ENCODE data around the gene SUN1.
"Not testable (repeated sequence)": the region's sequence is repeated elsewhere in the genome, so short reads cannot be mapped to it uniquely, and the experiment has no call there.

The SUN1 gene, protein sequence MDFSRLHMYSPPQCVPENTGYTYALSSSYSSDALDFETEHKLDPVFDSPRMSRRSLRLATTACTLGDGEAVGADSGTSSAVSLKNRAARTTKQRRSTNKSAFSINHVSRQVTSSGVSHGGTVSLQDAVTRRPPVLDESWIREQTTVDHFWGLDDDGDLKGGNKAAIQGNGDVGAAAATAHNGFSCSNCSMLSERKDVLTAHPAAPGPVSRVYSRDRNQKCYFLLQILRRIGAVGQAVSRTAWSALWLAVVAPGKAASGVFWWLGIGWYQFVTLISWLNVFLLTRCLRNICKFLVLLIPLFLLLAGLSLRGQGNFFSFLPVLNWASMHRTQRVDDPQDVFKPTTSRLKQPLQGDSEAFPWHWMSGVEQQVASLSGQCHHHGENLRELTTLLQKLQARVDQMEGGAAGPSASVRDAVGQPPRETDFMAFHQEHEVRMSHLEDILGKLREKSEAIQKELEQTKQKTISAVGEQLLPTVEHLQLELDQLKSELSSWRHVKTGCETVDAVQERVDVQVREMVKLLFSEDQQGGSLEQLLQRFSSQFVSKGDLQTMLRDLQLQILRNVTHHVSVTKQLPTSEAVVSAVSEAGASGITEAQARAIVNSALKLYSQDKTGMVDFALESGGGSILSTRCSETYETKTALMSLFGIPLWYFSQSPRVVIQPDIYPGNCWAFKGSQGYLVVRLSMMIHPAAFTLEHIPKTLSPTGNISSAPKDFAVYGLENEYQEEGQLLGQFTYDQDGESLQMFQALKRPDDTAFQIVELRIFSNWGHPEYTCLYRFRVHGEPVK

DNA sequence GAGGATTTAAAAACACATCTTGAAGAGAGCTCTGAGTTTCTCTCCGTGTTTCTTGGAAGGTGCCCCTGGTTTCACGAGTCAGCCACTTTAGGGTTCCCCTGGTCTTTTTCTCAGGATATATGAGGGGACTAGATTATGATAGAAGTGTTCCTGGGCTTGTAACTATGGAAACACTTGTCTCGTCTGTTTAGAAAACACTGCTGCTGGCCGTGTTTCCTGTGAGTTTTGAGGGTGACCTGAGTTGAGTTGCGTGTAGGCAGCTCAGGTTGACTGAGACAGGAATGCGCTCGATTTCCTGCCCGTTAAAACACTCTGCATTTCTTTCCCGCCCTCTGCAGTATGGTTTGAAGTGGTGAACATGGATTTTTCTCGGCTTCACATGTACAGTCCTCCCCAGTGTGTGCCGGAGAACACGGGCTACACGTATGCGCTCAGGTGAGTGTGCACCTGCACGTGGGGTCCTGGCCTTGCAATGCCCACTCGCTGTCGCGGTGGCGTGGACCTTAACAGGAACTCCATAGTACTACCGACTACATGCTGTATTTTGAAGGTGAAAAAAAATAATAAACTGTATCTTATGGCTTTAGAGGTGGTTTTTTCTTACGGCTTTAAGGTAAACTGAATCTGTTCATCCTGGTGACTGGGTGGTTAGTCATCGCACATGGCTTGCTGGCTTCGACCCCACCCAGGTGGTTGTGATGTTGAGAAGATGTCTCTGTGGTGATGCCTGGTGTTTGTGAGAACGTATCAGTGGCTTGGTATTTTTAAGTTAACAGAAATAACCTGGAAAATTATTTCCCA is at the start of gene SUN1:
Gene SUN1 (plus strand): TSS at position 310 of the 801 bp plus-strand sequence. CDS start 49 bp downstream, at position 359.
- no peak for DNase-seq

GRCh38 chr7:782718-783449 is 49.4 kb upstream of the SUN1 start:
- no peak for DNase-seq

DNA sequence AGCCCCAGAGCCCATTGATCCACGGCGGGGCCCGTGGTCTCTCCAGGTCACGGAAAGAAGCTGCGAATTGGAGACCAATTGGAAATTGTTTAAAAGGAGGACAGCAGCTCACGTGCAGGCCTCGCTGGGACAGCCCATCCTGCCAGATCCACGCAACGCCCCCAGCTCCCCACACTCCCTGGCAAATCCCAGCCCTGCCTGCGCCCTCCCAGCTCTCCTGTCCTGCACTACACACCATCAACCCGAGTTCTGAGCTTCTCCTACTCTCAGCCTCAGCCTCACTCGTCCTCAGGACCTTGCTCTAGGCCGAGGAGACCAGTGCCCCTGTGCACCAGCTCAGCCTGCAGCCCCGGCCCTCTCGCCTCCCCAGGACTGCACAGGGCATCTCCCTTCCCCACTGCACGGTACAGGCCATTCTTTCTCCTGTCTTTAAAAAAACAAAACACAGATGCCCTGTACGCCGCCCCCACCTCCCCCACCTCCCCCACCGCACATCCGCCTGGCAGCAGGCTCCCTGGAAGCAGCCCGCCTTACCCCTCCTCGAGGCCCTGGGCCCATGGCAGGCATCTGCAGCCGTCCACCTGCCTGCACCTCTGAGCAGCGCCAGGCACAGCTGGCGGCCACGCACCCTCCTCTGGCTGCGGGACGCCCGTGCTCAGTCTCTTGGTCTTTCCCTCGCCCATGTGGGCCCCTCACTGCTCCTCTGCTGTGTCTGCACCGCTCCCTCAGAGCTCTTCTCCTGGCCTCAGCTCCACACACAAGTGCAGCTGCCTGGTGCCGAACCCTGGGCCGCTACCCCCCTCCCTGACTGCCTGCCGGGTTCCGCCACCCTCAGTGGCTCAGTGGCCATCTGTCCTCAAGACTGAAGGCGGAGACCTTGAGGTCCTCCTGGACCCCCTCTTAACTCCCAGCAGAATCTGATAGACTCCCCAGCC is 48.5 kb upstream of the SUN1 start:
- no peak for DNase-seq

DNA sequence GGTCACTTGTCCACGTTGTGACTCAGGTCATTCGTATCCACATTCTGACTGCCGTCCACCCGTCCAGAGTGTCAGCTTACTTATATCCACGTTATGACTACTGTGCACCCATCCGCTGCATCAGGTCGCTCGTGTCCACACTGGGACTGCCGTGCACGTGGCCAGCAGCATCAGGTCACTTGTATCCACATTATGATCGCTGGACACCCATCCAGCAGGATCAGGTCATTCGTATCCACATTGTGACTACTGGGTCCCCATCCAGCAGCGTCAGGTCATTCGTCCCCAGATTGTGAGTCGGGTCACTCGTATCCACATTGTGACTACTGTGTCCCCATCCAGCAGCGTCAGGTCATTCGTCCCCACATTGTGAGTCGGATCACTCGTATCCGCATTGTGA is 47.3 kb upstream of the SUN1 start:
- no peak for DNase-seq

GRCh38 chr7:785416-785815 is 46.9 kb upstream of the SUN1 start:
- no peak for DNase-seq

DNA sequence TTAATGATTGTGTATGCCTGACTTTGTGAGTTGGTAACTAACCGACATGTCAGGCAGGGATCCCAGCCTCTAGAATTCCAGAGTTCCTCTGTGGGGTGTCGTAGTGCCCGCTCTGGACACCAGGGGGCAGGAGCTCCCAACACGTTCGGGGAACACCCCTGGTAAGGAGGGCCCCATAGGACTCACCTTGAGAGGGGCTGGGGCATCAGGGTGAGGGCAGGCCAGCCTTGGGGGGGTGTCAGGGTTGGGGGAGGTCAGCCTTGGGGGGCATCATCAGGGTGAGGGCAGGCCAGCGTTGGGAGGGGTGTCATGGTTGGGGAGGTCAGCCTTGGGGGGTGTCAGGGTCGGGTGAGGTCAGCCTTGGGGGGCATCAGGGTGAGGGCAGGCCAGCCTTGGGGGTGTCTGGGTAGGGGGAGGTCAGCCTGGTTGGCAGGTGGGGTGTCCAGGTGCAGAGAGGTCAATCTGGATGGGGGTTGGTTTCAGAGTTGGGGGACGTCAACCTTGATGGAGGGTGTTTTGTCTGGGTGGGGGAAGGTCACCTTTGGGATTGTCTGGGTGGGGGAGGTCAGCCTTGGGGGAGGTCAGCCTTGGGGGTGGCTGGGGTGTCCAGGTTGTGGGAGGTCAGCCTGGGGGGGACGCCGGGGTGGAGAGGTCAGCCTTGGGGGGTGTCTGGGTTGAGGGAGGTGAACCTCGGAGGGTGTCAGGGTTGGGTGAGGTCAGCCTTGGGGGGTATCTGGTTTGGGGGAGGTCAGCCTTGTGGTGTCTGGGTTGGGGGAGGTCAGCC is 45.6 kb upstream of the SUN1 start:
- peak; percentile 6 for DNase-seq

- no peak for DNase-seq
Observed at GRCh38 chr7:787332-788240, 44.7 kb upstream of the SUN1 start.

DNA sequence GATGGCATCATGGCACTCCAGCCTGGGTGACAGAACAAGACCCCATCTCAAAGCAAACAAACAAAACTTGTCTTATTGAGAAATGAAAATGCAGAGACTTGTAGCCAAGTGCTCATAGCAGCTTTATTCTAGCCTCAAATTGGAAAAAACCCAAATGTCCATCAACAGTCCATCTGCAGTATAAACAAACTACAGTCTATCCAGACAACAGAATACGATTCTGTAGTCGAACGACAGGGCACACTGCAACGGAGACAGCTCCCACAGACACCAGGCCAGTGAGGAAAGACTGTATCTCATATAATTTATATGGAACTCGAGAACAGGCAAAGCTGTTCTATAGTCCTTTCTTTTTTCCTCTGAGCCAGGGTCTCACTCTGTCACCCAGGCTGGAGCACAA is 40.8 kb upstream of the SUN1 start:
- DNase-seq: no peak

- DNase-seq: no peak
Observed at GRCh38 chr7:794207-794606, 38.1 kb upstream of the SUN1 start.

GRCh38 chr7:794671-795329 is 37.5 kb upstream of the SUN1 start:
- no peak for DNase-seq

DNA sequence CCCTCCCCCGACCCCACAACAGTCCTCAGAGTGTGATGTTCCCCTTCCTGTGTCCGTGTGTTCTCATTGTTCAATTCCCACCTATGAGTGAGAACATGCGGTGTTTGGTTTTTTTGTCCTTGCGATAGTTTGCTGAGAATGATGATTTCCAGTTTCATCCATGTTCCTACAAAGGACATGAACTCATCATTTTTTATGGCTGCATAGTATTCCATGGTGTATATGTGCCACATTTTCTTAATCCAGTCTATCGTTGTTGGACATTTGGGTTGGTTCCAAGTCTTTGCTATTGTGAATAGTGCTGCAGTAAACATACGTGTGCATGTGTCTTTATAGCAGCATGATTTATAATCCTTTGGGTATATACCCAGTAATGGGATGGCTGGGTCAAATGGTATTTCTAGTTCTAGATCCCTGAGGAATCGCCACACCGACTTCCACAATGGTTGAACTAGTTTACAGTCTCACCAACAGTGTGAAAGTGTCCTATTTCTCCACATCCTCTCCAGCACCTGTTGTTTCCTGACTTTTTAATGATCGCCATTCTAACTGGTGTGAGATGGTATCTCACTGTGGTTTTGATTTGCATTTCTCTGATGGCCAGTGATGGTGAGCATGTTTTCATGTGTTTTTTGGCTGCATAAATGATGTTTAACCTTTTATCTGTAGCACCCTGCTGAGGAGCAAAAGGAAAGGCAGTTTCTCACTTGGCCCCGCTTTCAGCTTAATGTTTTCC is 35.7 kb upstream of the SUN1 start:
- not testable (repeated sequence) for DNase-seq

DNA sequence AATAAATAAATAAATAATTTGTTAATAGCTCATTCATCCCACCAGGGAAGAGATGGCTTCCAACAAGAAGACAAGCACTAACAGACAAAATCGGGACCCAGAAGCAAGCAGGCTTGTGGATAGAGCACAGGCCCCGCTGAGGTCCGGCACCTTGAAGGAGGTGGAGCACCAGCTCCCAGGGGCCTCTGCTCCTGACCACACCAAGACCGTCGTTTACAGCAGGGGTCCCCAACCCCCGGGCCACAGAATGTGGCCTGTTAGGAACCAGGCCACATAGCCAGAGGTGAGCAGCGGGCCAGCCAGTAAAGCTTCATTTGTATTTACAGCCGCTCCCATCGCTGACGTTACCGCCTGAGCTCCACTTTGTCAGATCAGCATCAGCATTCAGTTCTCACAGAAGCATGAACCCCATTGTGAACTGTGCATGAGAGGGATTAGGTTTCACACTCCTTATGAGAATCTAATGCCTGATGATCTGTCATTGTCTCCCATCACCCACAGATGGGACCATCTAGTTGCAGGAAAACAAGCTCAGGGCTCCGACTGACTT is 33.3 kb upstream of the SUN1 start:
- DNase-seq: no peak

DNA sequence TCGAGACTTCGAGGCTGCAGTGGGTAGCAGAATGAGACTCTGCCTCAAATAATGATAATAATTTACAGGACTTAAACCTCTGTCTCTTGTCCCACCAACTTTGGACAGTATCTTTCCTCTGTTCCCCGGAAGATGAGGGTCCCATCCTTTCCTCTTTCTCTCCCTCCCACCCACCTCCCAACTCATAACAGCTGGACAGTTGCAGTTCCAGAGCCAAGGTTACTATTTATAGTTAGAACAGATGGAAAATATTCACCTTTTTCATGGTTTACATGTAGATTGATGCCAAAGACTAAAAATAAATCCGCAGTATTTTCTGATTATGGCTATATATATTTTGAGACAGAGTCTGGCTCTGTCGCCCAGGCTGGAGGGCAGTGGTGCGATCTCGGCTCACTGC is 31.6 kb upstream of the SUN1 start:
- DNase-seq: no peak

DNA sequence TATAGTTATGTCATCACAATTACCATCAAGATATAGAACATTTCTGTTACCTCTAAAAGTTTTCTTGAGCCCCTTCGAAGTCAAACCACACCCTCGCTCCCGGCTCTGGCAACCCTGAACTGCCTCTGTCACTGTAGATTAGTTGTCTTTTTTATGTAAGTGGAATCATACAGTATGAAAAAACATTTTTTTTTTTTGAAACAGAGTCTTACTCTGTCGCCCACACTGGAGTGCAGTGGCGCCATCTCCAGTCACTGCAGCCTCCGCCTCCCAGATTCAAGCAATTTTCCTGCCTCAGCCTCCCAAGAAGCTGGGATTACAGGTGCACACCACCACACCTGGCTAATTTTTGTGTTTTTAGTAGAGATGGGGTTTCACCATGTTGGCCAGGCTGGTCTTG is 30.9 kb upstream of the SUN1 start:
- not testable (repeated sequence) for DNase-seq

DNA sequence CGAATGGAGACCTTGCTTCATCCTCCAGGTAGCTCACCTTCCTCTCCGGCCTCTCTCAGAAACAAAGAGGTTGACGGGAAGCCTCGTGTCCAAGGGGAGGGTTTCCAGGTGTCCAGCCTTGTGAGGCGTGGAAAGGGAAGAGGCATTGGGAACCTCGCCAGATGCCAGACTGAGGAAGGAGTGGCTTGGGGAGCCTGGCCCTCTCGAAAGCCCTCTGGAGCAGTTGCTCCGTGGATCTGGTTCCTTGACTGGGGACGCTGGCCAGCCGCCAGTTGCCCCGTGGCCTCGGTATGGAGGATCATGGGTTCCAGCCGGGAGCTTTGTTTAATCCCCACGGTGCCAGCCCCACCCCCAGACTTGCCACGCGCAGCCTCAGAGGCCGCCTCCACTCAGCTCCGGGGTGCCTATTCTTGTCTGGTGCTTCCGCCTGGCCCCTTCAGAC is 30.3 kb upstream of the SUN1 start:
- DNase-seq: no peak

- no peak for DNase-seq
Observed at GRCh38 chr7:802500-803242, 29.6 kb upstream of the SUN1 start.

DNA sequence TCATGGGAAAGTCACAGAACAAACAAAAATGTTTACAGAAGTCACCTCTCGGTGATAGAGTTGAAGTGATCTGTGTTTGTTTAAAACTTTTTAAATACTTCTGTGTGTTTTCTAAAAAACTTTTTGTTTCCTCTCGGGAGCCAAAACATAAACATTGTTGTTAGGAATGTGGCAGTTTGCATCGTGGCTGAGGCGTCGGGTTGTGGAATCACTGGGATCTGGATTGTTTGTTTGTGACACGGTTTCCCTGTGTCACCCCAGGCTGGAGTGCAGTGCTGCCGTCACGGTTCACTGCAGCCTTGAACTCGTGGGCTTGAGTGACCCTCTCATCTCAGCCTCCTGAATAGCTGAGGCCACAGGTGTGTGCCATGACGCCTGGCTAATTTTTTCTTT is 29.0 kb upstream of the SUN1 start:
- DNase-seq: no peak
